HL-60 (cell line): ENCODE measurements around the gene TRAP1.

Source experiments
- DNase-seq, 2 experiments: peaks; one replicate each; pipeline ENCODE4 v3.0.0-alpha.2; 2010 to 2020; ENCODE audit warnings: low read depth in 1 of 2, low spot score in 1 of 2
- H3K27ac ChIP-seq: fragments of 250-450 bp; sonication (Bioruptor Pico); replicated peaks from 2 replicates; pipeline ENCODE4 v1.5.1; 2020; ENCODE audit warnings: mild to moderate bottlenecking, moderate library complexity
- H3K27me3 ChIP-seq: fragments of 250-450 bp; sonication (Bioruptor Pico); 2 replicates; pipeline ENCODE4 v1.5.1; 2021; ENCODE audit warnings: mild to moderate bottlenecking, moderate library complexity; ENCODE audit not compliant: insufficient read depth, poor library complexity, severe bottlenecking
- H3K4me3 ChIP-seq: replicated peaks from 2 replicates; pipeline ENCODE4 v1.5.1; 2011; ENCODE audit warnings: mild to moderate bottlenecking, control low read depth, low read length; ENCODE audit not compliant: insufficient read depth
- GABPA ChIP-seq: IDR thresholded peaks from 2 replicates; pipeline ENCODE4 v1.6.1; 2012; ENCODE audit warnings: low read depth
- POLR2AphosphoS5 ChIP-seq: IDR thresholded peaks from 2 replicates; pipeline ENCODE4 v1.6.1; 2012; ENCODE audit warnings: low read depth
- SPI1 ChIP-seq: IDR thresholded peaks from 2 replicates; pipeline ENCODE4 v1.6.1; 2012; ENCODE audit warnings: low read depth, mild to moderate bottlenecking, borderline replicate concordance
- TF ChIP-seq, protein P1 (sequence below): IDR thresholded peaks from 2 replicates; pipeline ENCODE4 v1.6.1; 2012; ENCODE audit warnings: low read depth; ENCODE audit not compliant: insufficient replicate concordance
- TF ChIP-seq, protein P2 (sequence below): IDR thresholded peaks from one replicate; pipeline ENCODE4 v1.5.1; 2011; ENCODE audit warnings: low read length, control low read depth, inconsistent platforms; ENCODE audit not compliant: insufficient read depth

Gene TRAP1

DNA sequence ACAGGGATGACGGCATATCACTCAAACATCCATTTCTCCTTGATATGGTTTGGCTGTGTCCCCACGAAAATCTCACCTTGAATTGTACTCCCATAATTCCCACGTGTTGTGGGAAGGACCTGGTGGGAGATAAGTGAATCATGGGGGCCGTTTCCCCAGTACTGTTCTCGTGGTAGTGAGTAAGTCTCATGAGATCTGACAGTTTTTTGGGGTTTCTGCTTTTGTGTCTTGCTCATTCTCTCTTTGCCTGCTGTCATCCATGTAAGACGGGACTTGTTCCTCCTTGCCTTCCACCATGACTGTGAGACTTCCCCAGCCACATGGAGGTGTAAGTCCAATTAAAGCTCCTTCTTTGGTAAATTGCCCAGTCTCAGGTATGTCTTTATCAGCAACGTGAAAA is 30.3 kb downstream of the TRAP1 start:
- no peak overlapping the region for H3K4me3 ChIP-seq
- H3K27me3 ChIP-seq = no peaks in the 10 kb centered on the region
- TF ChIP-seq, protein P1, sequence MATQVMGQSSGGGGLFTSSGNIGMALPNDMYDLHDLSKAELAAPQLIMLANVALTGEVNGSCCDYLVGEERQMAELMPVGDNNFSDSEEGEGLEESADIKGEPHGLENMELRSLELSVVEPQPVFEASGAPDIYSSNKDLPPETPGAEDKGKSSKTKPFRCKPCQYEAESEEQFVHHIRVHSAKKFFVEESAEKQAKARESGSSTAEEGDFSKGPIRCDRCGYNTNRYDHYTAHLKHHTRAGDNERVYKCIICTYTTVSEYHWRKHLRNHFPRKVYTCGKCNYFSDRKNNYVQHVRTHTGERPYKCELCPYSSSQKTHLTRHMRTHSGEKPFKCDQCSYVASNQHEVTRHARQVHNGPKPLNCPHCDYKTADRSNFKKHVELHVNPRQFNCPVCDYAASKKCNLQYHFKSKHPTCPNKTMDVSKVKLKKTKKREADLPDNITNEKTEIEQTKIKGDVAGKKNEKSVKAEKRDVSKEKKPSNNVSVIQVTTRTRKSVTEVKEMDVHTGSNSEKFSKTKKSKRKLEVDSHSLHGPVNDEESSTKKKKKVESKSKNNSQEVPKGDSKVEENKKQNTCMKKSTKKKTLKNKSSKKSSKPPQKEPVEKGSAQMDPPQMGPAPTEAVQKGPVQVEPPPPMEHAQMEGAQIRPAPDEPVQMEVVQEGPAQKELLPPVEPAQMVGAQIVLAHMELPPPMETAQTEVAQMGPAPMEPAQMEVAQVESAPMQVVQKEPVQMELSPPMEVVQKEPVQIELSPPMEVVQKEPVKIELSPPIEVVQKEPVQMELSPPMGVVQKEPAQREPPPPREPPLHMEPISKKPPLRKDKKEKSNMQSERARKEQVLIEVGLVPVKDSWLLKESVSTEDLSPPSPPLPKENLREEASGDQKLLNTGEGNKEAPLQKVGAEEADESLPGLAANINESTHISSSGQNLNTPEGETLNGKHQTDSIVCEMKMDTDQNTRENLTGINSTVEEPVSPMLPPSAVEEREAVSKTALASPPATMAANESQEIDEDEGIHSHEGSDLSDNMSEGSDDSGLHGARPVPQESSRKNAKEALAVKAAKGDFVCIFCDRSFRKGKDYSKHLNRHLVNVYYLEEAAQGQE = no peak
- TF ChIP-seq, protein P2, sequence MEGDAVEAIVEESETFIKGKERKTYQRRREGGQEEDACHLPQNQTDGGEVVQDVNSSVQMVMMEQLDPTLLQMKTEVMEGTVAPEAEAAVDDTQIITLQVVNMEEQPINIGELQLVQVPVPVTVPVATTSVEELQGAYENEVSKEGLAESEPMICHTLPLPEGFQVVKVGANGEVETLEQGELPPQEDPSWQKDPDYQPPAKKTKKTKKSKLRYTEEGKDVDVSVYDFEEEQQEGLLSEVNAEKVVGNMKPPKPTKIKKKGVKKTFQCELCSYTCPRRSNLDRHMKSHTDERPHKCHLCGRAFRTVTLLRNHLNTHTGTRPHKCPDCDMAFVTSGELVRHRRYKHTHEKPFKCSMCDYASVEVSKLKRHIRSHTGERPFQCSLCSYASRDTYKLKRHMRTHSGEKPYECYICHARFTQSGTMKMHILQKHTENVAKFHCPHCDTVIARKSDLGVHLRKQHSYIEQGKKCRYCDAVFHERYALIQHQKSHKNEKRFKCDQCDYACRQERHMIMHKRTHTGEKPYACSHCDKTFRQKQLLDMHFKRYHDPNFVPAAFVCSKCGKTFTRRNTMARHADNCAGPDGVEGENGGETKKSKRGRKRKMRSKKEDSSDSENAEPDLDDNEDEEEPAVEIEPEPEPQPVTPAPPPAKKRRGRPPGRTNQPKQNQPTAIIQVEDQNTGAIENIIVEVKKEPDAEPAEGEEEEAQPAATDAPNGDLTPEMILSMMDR = no peak
- no peak for TF ChIP-seq SPI1
- no peak for TF ChIP-seq POLR2AphosphoS5
- no peak for TF ChIP-seq GABPA
- no peak overlapping the region for H3K27ac ChIP-seq
- no peak for DNase-seq

DNA sequence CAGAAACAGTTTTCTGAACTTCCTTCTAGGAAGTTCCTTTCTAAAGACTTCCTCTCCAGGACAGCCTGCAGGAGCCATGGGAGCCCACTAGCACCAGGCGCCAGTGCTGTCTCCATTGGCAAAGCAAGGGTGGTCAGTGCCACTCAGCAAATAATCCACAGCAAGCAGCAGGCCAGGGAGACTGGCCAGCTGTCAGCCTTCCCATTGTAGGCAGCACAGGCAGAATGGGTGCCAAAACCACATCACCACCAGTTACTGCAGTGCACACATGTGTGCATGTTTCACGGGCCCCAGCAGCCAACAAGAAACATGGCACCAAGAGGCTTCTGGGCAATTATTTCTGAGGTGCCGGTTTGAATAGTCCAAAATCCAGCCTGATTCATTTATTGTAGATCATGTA is 36.1 kb downstream of the TRAP1 start:
- no peak overlapping the region for H3K27ac ChIP-seq
- no peaks in the 10 kb centered on the region for H3K27me3 ChIP-seq
- DNase-seq = no peak
- no peak overlapping the region for H3K4me3 ChIP-seq
- TF ChIP-seq, protein P1 = no peak
- TF ChIP-seq POLR2AphosphoS5 = no peak
- no peak for TF ChIP-seq SPI1
- TF ChIP-seq, protein P2 = no peak
- no peak for TF ChIP-seq GABPA

DNA sequence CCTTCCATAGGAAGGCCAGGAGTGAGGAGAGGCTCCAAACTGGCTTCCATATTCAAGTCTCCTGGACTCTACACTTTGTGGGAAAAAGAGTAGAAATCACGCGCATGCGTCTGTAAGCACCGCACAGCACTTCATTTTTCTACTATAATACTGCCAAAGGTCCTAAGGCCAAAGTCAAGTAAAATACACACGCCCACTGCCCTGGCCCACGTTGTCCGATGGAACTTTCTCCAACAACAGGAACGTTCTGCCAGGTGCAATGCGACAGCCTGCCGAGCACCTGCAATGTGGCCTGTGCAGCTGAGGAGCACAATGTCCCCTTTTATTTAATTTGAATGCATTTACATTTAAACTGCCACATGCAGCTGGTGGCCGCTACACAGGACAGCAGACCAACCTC is 39.3 kb downstream of the TRAP1 start:
- Histone ChIP-seq H3K27me3 (no peaks in the 10 kb centered on the region), H3K27ac (no peak overlapping the region)
- no peak for TF ChIP-seq SPI1
- no peak for TF ChIP-seq GABPA
- no peak for TF ChIP-seq POLR2AphosphoS5
- TF ChIP-seq, protein P2 = no peak
- TF ChIP-seq, protein P1 = no peak

More for the DNA sequence above, 39.3 kb downstream of the TRAP1 start:
- H3K4me3 ChIP-seq = no peak overlapping the region
- no peak for DNase-seq
